Karpas-422 (cell line): ENCODE data around the gene NPAS3. TPM values are rescaled to one million over a fixed set of nuclear protein-coding genes. Genes with fewer than 3 reads are reported as not detected.

Experiments
- DNase-seq: peaks from one replicate; pipeline ENCODE4 v3.0.0-alpha.2; 2015
- H2AFZ ChIP-seq: fragments of 200-600 bp; sonication (generic); 2 replicates; pipeline ENCODE4 v1.6.1; 2014; ENCODE audit warnings: antibody characterized with exemption, low read length, mixed read lengths
- H3K27ac ChIP-seq: fragments of 200-600 bp; sonication (generic); 2 replicates; pipeline ENCODE4 v1.5.1; 2014; ENCODE audit warnings: mild to moderate bottlenecking, low read length, moderate library complexity
- H3K27me3 ChIP-seq: fragments of 200-600 bp; sonication (generic); 2 replicates; pipeline ENCODE4 v1.6.1; 2014; ENCODE audit warnings: low read length, mixed read lengths
- H3K36me3 ChIP-seq: fragments of 200-600 bp; sonication (generic); 2 replicates; pipeline ENCODE4 v1.6.1; 2014; ENCODE audit warnings: low read length, mixed read lengths; ENCODE audit not compliant: insufficient read depth
- H3K4me1 ChIP-seq: fragments of 200-600 bp; sonication (generic); 2 replicates; pipeline ENCODE4 v1.6.1; 2014; ENCODE audit warnings: mild to moderate bottlenecking, low read length, mixed read lengths
- H3K4me2 ChIP-seq: fragments of 200-600 bp; sonication (generic); 2 replicates; pipeline ENCODE4 v1.6.1; 2014; ENCODE audit warnings: low read length, low read depth, mild to moderate bottlenecking; ENCODE audit not compliant: poor library complexity, severe bottlenecking
- H3K4me3 ChIP-seq: fragments of 200-600 bp; sonication (generic); 2 replicates; pipeline ENCODE4 v1.5.1; 2014; ENCODE audit warnings: mild to moderate bottlenecking, antibody characterized with exemption, low read length, mixed read lengths
- H3K79me2 ChIP-seq: fragments of 200-600 bp; sonication (generic); 2 replicates; pipeline ENCODE4 v1.6.1; 2014; ENCODE audit warnings: mild to moderate bottlenecking, low read length, mixed read lengths
- H3K9ac ChIP-seq: fragments of 200-600 bp; sonication (generic); 2 replicates; pipeline ENCODE4 v1.6.0; 2014; ENCODE audit warnings: low read length
- H3K9me2 ChIP-seq: fragments of 200-600 bp; sonication (generic), shearing (Covaris generic); replicated peaks from 2 replicates; pipeline ENCODE4 v1.6.0; 2014; ENCODE audit warnings: mild to moderate bottlenecking, low read length, moderate library complexity; ENCODE audit not compliant: insufficient read depth
- H3K9me3 ChIP-seq: fragments of 300-700, 200-600 bp; sonication (generic); 2 replicates; pipeline ENCODE4 v1.6.1; 2014; ENCODE audit warnings: low read length, mixed read lengths
- H4K20me1 ChIP-seq: fragments of 200-600 bp; sonication (generic); 2 replicates; pipeline ENCODE4 v1.6.1; 2014; ENCODE audit warnings: mild to moderate bottlenecking, antibody characterized with exemption, low read length, low read depth; ENCODE audit not compliant: insufficient read depth
- total RNA-seq: library from RNA; depleted of rRNA; stranded (reverse); fragments of >200 nt; shearing (Covaris generic); gene quantifications from 2 replicates; pipeline ENCODE4 v1.2.3, GENCODE V29; 2014; ENCODE audit warnings: low replicate concordance

NPAS3 gene
- total RNA-seq, 1 experiment from 2014 or later = 1.6 TPM

- Histone ChIP-seq H3K79me2 (no peaks in the 10 kb centered on the region), H3K36me3 (no peaks in the 10 kb centered on the region), H3K27me3 (no peaks in the 10 kb centered on the region), H3K9ac (no peak overlapping the region), H3K9me2 (no peaks in the 10 kb centered on the region), H3K9me3 (no peaks in the 10 kb centered on the region), H3K4me2 (peak overlapping the region; percentile 37), H3K27ac (no peak overlapping the region), H3K4me3 (no peak overlapping the region), H2AFZ (peak overlapping the region; percentile 12; the same call in 1 of the 2 replicates), H3K4me1 (peaks cover 22% of the 10 kb centered on the region), H4K20me1 (no peaks in the 10 kb centered on the region)
- DNase-seq = no peak
Observed at GRCh38 chr14:33642691-33643244, 704.1 kb downstream of the NPAS3 start.

GRCh38 chr14:33643426-33644181 lies 704.9 kb downstream of the NPAS3 start:
- Histone ChIP-seq H3K27ac (no peak overlapping the region), H2AFZ (0 out of 2 replicates have a peak overlapping the region, but pooled peaks have one; percentile 34), H3K4me3 (no peak overlapping the region), H3K79me2 (no peaks in the 10 kb centered on the region), H4K20me1 (no peaks in the 10 kb centered on the region), H3K9ac (no peak overlapping the region), H3K36me3 (no peaks in the 10 kb centered on the region), H3K4me2 (peak overlapping the region; percentile 37), H3K4me1 (peaks cover 22% of the 10 kb centered on the region), H3K9me3 (no peaks in the 10 kb centered on the region), H3K27me3 (no peaks in the 10 kb centered on the region), H3K9me2 (no peaks in the 10 kb centered on the region)
- no peak for DNase-seq

GRCh38 chr14:33646692-33647260 lies 708.1 kb downstream of the NPAS3 start:
- Histone ChIP-seq H3K4me2 (no peak overlapping the region), H3K4me1 (peaks cover 22% of the 10 kb centered on the region), H3K27me3 (no peaks in the 10 kb centered on the region), H4K20me1 (no peaks in the 10 kb centered on the region), H3K9me3 (no peaks in the 10 kb centered on the region), H3K79me2 (no peaks in the 10 kb centered on the region), H3K4me3 (no peak overlapping the region), H3K9me2 (no peaks in the 10 kb centered on the region), H3K9ac (no peak overlapping the region), H2AFZ (no peak overlapping the region), H3K36me3 (no peaks in the 10 kb centered on the region), H3K27ac (no peak overlapping the region)
- DNase-seq = no peak

- no peak for DNase-seq
- no peaks in the 10 kb centered on the region for H3K9me3 ChIP-seq
- peaks cover 21% of the 10 kb centered on the region for H3K4me1 ChIP-seq
- H3K9me2 ChIP-seq = no peaks in the 10 kb centered on the region
- no peaks in the 10 kb centered on the region for H4K20me1 ChIP-seq
- H3K79me2 ChIP-seq = no peaks in the 10 kb centered on the region
- H3K4me2 ChIP-seq = no peak overlapping the region
- no peak overlapping the region for H3K4me3 ChIP-seq
- no peak overlapping the region for H3K9ac ChIP-seq
- H2AFZ ChIP-seq = peak overlapping the region; percentile 21; the same call in 1 of the 2 replicates
- H3K27me3 ChIP-seq = no peaks in the 10 kb centered on the region
- no peaks in the 10 kb centered on the region for H3K36me3 ChIP-seq
- no peak overlapping the region for H3K27ac ChIP-seq
Observed at GRCh38 chr14:33647385-33647786, 708.7 kb downstream of the NPAS3 start.

DNA sequence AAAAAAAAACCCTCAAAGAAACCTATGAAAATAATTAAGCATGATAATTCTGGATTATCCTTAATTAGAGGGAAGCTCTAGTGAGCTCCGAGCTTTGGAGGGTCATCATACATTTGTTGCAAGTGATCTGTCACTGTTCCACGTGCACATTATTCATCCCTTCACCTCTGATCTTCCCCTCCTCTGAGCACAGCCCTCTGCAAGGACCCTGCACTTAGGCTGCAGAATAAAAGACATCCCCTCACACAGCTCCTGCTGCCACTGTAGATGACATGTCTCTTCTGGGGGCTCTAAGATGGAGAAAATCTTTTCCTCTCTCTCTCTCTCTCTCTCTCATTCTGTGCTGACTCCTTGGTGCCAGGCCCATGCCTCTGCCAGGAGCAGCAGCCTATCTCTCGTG lies 711.8 kb downstream of the NPAS3 start:
- H3K9ac ChIP-seq = no peak overlapping the region
- H3K4me1 ChIP-seq = peaks cover 8% of the 10 kb centered on the region
- H3K79me2 ChIP-seq = no peaks in the 10 kb centered on the region
- H3K27me3 ChIP-seq = no peaks in the 10 kb centered on the region
- no peaks in the 10 kb centered on the region for H4K20me1 ChIP-seq
- no peak overlapping the region for H3K4me2 ChIP-seq
- no peaks in the 10 kb centered on the region for H3K9me3 ChIP-seq
- no peaks in the 10 kb centered on the region for H3K9me2 ChIP-seq
- H3K36me3 ChIP-seq = no peaks in the 10 kb centered on the region
- H3K4me3 ChIP-seq = no peak overlapping the region
- no peak overlapping the region for H2AFZ ChIP-seq
- no peak for DNase-seq
- no peak overlapping the region for H3K27ac ChIP-seq

GRCh38 chr14:33652566-33653307 lies 714.1 kb downstream of the NPAS3 start:
- Histone ChIP-seq H3K9me2 (no peaks in the 10 kb centered on the region), H3K4me1 (peaks cover 7% of the 10 kb centered on the region), H2AFZ (no peak overlapping the region), H4K20me1 (no peaks in the 10 kb centered on the region), H3K79me2 (no peaks in the 10 kb centered on the region), H3K4me3 (no peak overlapping the region), H3K27me3 (no peaks in the 10 kb centered on the region), H3K4me2 (no peak overlapping the region), H3K9ac (no peak overlapping the region), H3K36me3 (no peaks in the 10 kb centered on the region), H3K9me3 (no peaks in the 10 kb centered on the region), H3K27ac (no peak overlapping the region)
- DNase-seq = no peak

- H3K36me3 ChIP-seq = no peaks in the 10 kb centered on the region
- H3K9ac ChIP-seq = no peak overlapping the region
- no peak overlapping the region for H3K4me2 ChIP-seq
- no peak overlapping the region for H3K27ac ChIP-seq
- no peaks in the 10 kb centered on the region for H3K9me3 ChIP-seq
- no peaks in the 10 kb centered on the region for H4K20me1 ChIP-seq
- H3K79me2 ChIP-seq = no peaks in the 10 kb centered on the region
- no peaks in the 10 kb centered on the region for H3K9me2 ChIP-seq
- 0 out of 2 replicates have a peak overlapping the region, but pooled peaks have one; percentile 3 for H2AFZ ChIP-seq
- no peak for DNase-seq
- H3K27me3 ChIP-seq = no peaks in the 10 kb centered on the region
- no peak overlapping the region for H3K4me3 ChIP-seq
- peaks cover 12% of the 10 kb centered on the region for H3K4me1 ChIP-seq
Observed at GRCh38 chr14:33653308-33653695, 714.6 kb downstream of the NPAS3 start.

GRCh38 chr14:33655421-33655820 lies 716.7 kb downstream of the NPAS3 start:
- Histone ChIP-seq H3K36me3 (no peaks in the 10 kb centered on the region), H3K79me2 (no peaks in the 10 kb centered on the region), H3K9me3 (no peaks in the 10 kb centered on the region), H4K20me1 (no peaks in the 10 kb centered on the region), H3K9ac (no peak overlapping the region), H3K27me3 (no peaks in the 10 kb centered on the region), H2AFZ (no peak overlapping the region), H3K4me2 (no peak overlapping the region), H3K4me3 (no peak overlapping the region), H3K4me1 (peaks cover 33% of the 10 kb centered on the region), H3K27ac (no peak overlapping the region), H3K9me2 (no peaks in the 10 kb centered on the region)
- no peak for DNase-seq
